Ascending aorta (tissue), 2 donors: ENCODE results near the gene TP53I11. TPM values are rescaled to one million over a fixed set of nuclear protein-coding genes. Genes with fewer than 3 reads are reported as not detected.

Experiments used
- DNase-seq, 2 donors: peaks; one replicate each; pipeline ENCODE4 v3.0.0-alpha.2; 2019; ENCODE audit warnings: low spot score in 2 of 2
- H3K27ac ChIP-seq, 2 donors: fragments of 200-600 bp; sonication (generic); one replicate each; pipeline ENCODE4 v1.5.1; 2016 to 2017; ENCODE audit warnings: mild to moderate bottlenecking in 1 of 2
- H3K27me3 ChIP-seq: fragments of 200-600 bp; sonication (generic); one replicate; pipeline ENCODE4 v1.5.1; 2017
- H3K36me3 ChIP-seq, 2 donors: fragments of 200-600 bp; sonication (generic); one replicate each; pipeline ENCODE4 v1.5.1; 2016
- H3K4me1 ChIP-seq, 2 donors: fragments of 200-600 bp; sonication (generic); one replicate each; pipeline ENCODE4 v1.5.1; 2016 to 2017; ENCODE audit warnings: mild to moderate bottlenecking in 1 of 2
- H3K4me3 ChIP-seq, 2 donors: fragments of 200-600 bp; sonication (generic); one replicate each; pipeline ENCODE4 v1.5.1; 2016 to 2017; ENCODE audit warnings: mild to moderate bottlenecking in 1 of 2
- H3K9me3 ChIP-seq, 2 donors: fragments of 200-600 bp; sonication (generic); one replicate each; pipeline ENCODE4 v1.5.1; 2016
- CTCF ChIP-seq, 3 experiments: fragments of 200-600 bp in 2 of 3; fragments of 450-650 bp in 1 of 3; sonication (generic) in 2 of 3; IDR thresholded peaks; one replicate each; pipeline ENCODE4 v1.5.1; 2016 to 2019; ENCODE audit warnings: antibody characterized with exemption in 3 of 3, mild to moderate bottlenecking in 1 of 3, moderate library complexity in 1 of 3
- intact Hi-C: fragments of 100-400 bp; cut with DNase I; formaldehyde crosslinking; loops from one replicate; pipeline ENCODE4 v1.15.1; 2023
- total RNA-seq: library from RNA; depleted of rRNA; stranded (reverse); fragments of >200 nt; gene quantifications from one replicate; pipeline ENCODE4 v1.1.0, GENCODE V29; 2016

Gene TP53I11
- total RNA-seq, 1 donor from 2014 or later = 266 TPM

GRCh38 chr11:44912270-44912987 lies 38.3 kb downstream of the TP53I11 start:
- DNase-seq = no peak
- H3K4me3 ChIP-seq = no peak overlapping the region
- intact Hi-C loops = loop anchor here (5.0 kb wide), 1 partner anchor 355 kb away; no protein-coding TSS in a partner anchor

GRCh38 chr11:44911029-44911814 lies 39.5 kb downstream of the TP53I11 start:
- no peaks in the 10 kb centered on the region for H3K27me3 ChIP-seq
- no peaks in the 10 kb centered on the region for H3K9me3 ChIP-seq
- H3K36me3 ChIP-seq = no peaks in the 10 kb centered on the region
- H3K4me3 ChIP-seq = no peak overlapping the region
- H3K4me1 ChIP-seq = peaks cover 0 to 11% of the 10 kb centered on the region in 2 donors
- H3K27ac ChIP-seq = peak overlapping the region in 1 of 2 donors; percentile 26
- DNase-seq = peak; percentile 51 to 94
- intact Hi-C loops = loop anchor here (1.0 to 5.0 kb wide), 3 partner anchors 183 to 354 kb away; no protein-coding TSS in a partner anchor
- TF ChIP-seq CTCF (IDR thresholded peaks at IDR 0.05) = peak; percentile 77 to 85 (median 78)

More at GRCh38 chr11:44912270-44912987, 38.3 kb downstream of the TP53I11 start:
- Histone ChIP-seq H3K36me3 (no peaks in the 10 kb centered on the region), H3K4me1 (peaks cover 0 to 11% of the 10 kb centered on the region in 2 donors), H3K27me3 (no peaks in the 10 kb centered on the region), H3K27ac (no peak overlapping the region), H3K9me3 (no peaks in the 10 kb centered on the region)
- no peak for TF ChIP-seq CTCF (IDR thresholded peaks at IDR 0.05)

- no peak for TF ChIP-seq CTCF (IDR thresholded peaks at IDR 0.05)
- H3K27ac ChIP-seq = no peak overlapping the region
- H3K9me3 ChIP-seq = no peaks in the 10 kb centered on the region
- intact Hi-C loops = loop anchor here (5.0 kb wide), 1 partner anchor 353 kb away; no protein-coding TSS in a partner anchor
- no peaks in the 10 kb centered on the region for H3K27me3 ChIP-seq
- H3K4me1 ChIP-seq = peaks cover 0 to 11% of the 10 kb centered on the region in 2 donors
- no peaks in the 10 kb centered on the region for H3K36me3 ChIP-seq
- DNase-seq = no peak
- no peak overlapping the region for H3K4me3 ChIP-seq
Observed at GRCh38 chr11:44910591-44910990, 40.1 kb downstream of the TP53I11 start.

GRCh38 chr11:44909557-44909956 lies 41.1 kb downstream of the TP53I11 start:
- no peak overlapping the region for H3K27ac ChIP-seq
- no peak for DNase-seq
- H3K4me1 ChIP-seq = peaks cover 0 to 11% of the 10 kb centered on the region in 2 donors
- TF ChIP-seq CTCF (IDR thresholded peaks at IDR 0.05) = no peak
- no peaks in the 10 kb centered on the region for H3K9me3 ChIP-seq
- H3K36me3 ChIP-seq = no peaks in the 10 kb centered on the region
- no peak overlapping the region for H3K4me3 ChIP-seq
- intact Hi-C loops = no loop called here
- H3K27me3 ChIP-seq = no peaks in the 10 kb centered on the region

- DNase-seq = no peak
- Histone ChIP-seq H3K4me1 (peaks cover 0 to 9% of the 10 kb centered on the region in 2 donors), H3K36me3 (no peaks in the 10 kb centered on the region), H3K9me3 (no peaks in the 10 kb centered on the region), H3K27ac (no peak overlapping the region), H3K4me3 (no peak overlapping the region), H3K27me3 (no peaks in the 10 kb centered on the region)
- intact Hi-C loops = no loop called here
- no peak for TF ChIP-seq CTCF (IDR thresholded peaks at IDR 0.05)
Observed at GRCh38 chr11:44906649-44907048, 44.0 kb downstream of the TP53I11 start.
